Islet precursor cell (in vitro differentiated cells): Measurements from ENCODE around the gene NRDC.

Source experiments
- DNase-seq: peaks from one replicate; pipeline ENCODE4 v3.0.0-alpha.2; 2018

The NRDC gene

DNA sequence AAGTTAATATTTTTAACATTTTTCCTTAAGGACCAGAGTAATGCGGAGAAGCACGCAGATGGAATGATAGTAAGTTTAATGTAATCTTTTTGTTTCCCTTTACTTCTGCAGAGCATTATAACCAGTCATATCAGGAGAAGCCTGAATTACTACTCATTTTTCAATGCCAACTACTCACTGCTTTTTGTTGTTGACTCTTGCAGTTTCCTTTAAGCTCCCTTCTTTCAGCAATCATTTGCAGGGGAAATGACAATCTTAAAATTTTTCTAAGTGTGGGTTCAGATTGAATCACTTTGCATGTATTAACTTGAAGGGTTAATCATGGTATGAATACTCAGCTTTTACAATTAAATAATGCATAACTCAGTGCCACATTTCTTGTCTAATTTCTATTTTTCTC is 122.2 kb downstream of the NRDC start:
- DNase-seq, result no peak

DNA sequence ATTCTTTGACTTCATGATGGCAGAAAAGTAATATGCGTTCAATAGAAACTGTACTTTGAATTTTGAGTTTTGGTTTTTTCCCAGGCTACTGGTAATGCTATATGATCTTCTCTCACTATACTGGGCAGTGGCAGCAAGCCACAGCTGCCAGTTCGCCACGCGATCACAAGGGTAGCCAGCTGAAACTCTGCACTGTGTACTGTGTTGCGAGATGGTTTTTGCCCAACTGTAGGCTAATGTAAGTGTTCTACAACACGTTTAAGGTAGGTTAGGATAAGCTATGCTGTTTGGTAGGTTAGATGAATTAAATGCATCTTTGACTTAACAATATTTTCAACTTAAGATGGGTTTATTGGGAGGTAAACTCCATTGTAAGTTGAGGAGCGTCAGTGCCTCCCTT is 123.1 kb downstream of the NRDC start:
- DNase-seq, result no peak

DNA sequence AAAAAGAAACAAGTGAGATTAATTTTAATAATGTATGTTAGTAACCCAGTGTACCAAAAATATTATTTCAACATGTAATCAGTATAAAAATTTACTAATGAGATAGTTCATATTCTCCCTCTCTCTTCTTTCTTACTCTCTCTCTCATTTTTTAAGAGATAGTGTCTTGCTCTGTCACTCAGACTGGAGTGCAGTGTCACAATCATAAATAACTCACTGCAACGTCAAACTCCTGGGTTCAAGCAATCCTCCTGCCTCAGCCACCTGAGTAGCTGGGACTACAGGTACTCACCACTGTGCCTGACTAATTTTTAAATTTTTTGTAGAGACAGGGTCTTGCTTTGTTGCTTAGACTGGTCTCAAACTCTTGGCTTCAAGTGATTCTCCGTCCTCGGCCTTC is 123.9 kb downstream of the NRDC start:
- no peak for DNase-seq

DNA sequence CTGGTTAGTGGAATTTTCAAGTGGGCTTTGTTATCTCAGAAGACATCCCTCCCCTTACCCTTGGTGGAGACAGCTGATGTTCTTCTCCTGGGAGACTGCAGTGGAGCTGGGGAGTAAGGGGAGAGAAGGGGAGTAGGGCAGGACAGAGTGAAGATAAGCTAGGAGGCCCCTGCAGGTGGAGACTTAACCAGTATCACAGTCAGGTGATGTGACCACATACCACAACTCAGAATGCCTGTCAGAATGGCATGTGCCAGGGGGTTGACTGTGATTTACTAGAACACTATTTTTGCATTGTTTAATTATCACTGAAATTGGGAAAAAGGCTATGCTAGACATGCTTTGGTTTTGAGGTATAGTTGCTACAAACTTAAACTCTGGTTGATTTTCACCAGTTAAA is 124.6 kb downstream of the NRDC start:
- DNase-seq, result no peak

DNA sequence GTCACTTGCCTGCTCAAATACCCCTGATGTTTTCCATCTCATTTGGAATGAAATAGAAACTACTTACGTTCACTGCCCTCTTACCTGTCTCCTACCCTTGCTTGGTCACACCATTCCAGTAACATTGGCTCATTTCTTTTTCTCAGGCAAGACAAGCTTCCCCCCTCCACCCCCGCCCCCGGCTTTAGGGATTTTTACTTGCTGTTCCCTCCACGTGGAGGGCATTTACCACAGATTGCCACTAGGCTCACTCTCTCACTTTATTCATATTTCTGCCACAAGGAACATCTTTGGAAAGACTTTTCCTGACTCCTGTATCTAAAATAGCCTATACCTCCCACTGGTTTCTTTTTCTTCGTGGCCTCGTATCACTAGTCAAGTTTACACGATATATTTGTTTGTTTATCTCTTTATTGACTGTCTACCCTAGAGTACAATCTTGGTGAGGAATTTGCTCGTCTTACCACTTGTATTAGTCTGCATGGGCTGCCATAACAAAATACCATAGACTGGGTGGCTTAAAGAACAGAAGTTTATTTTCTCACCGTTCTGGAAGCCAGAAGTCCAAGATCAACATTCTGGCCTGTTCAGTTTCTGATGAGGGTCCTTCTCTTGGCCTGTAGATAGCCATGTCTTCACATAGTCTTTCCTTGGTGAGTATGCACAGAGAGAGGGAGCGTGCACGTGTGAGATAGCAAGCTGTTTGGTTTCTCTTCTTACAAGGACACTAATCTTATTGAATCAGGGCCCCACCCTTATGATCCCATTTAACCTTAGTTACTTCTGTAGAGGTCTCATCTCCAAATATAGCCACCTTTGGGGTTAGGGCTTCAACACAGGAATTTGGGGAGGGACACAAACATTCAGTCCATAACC is 126.2 kb downstream of the NRDC start:
- DNase-seq, result no peak

DNA sequence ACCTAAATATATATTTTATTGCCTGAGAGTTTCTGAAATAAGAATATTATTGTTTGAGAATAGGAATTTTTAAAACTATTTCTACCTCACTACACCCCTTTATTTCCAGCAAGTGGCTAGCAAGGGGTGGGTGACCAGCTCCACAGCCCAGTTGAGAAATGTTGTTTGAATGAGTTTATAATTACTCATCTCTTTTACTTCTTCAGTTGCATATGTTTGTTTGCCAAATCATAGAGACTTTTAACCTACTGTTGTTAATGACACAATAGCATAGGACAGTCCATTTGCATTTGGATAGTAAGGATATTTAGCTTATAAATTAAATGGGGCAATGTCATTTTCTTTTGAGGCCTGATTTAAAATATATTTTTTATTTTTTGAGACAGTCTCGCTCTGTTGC is 127.8 kb downstream of the NRDC start:
- DNase-seq, result no peak

DNA sequence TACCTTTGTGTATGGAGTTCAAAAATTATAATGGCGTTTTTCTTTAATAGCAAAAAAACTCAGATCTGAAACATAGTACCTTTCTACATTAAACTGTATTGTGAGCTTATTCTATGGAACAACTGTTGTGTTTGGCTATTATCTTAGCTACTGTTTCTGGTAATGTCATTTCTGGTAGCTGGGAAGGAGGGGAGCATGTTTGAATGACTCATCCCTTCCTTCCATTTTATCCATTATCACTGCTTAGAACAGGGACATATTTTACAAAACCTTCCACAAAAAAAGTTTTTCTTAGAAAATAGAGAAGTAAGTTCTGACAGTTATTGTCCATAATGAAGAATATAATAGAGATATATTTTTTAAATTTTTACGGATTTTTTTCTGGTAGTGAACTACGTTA is 128.3 kb downstream of the NRDC start:
- DNase-seq, result no peak

DNA sequence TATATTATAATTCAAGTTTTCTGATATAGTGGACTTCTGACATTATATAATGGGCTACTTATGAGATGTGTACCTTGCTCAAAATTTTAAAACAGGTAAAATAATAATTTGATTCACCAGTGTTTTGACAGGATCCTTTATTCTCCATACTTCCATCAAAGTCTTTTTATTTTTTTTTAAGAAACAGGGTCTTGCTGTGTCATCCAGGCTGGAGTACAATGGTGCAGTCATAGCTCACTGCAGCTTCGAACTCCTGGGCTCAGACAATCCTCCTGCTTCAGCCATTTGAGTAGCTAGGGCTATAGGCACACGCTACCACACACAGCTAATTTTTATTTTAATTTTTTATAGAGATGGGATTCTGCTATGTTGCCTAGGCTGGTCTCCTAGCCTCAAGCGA is 129.4 kb downstream of the NRDC start:
- no peak for DNase-seq

DNA sequence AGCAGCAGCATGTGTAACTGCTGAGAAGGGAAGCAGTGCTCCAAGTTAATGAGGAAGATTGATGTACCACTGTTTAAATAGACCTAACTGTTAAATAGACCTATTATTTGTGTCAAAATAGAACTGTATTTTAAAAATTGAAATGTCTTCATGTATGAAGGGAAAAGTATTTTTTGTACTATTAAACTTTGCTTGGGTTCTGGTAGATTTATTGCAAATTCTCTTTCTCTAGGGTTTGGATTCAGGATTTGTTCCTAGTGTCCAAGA is 133.3 kb downstream of the NRDC start:
- DNase-seq, result no peak

DNA sequence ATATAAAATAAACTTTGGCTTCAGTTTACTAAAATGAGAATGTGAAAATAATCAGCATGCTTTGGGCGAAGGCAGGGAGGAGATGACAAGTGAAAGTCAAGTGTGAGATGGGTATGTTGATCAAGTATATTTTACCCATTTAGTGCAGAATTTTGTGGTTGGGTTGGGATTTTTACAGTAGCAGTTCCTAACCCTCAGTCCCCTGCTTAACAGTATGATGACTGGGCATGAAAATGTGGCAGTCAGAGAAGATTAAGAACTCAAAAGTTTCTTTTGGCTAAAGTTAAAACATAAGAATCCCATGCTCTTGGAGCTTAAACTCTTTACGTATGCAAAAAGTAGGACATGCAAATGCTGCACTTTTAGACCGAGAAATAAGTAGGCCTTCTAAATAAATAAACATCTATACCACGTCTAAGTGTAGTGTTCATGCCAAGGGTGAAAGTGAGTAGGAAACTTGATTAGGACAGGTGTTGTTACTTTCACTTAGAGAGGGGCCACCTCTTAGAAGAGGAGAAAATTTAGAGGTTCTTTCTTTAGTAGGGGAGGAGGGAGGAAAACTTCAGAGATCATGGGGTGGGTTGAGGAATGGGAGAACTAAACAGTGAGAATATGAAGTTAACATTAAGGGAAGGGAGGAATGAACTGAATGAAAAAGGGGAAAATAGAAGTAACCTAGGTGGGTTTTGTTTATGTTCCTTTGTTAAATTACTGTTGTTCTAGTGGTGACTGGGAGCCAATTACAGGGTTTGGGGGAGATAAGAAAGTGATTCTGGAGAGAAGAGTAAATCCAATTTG is 133.8 kb downstream of the NRDC start:
- no peak for DNase-seq

DNA sequence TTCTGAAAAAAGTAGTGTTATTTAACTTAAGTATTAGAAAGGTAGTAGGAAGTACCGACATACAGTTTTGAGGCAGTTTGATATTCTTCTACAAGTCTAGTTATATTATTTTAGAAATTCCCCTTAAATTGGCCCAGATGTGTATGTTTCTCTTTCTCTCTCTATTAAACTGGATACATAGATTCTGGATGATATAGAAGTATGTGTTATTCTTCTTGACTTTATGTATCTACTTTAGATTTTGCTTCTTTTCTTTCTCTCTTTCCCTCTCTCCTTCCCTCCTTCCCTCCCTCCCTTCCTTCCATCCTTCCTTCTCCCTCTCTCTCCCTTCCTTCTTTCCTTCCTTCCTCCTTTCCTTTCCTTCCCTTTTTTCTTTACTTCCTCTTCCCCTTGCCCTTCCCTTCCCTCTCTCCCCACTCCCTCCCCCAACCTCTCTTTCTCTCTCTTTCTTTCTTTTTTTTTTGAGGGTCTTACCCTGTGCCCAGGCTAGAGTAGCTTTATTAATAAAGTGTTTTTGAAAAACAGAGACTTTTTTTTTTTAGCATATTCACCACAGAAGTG is 137.3 kb downstream of the NRDC start:
- DNase-seq, result no peak

DNA sequence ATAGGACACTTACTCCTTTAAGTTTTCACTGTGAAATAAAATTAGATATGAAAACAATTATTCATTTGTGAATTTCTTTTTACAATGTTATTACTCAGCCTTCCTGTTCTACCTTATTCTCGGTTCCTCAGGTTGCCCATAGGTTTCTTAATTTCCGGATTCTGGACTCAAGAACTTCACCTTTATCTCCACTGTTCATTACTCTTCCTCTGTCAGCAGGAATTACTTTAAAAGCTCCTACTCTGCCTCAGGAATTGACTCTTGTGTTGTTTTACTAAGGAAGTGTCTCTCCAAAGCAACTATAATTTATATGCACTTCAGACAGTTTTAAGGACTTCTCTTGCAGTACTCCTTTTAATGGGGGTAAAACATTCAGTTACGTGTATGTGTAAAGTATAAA is 137.9 kb downstream of the NRDC start:
- no peak for DNase-seq
